ENCODE results near the gene MOV10. TPM values are rescaled to one million over a fixed set of nuclear protein-coding genes. Genes with fewer than 3 reads are reported as not detected.

Gene MOV10
- total RNA-seq, 3 donors from 2014 or later (not counting 1 experiment from before 2014, with no cell fraction given): 87.9 to 124 (median 119) TPM

DNA sequence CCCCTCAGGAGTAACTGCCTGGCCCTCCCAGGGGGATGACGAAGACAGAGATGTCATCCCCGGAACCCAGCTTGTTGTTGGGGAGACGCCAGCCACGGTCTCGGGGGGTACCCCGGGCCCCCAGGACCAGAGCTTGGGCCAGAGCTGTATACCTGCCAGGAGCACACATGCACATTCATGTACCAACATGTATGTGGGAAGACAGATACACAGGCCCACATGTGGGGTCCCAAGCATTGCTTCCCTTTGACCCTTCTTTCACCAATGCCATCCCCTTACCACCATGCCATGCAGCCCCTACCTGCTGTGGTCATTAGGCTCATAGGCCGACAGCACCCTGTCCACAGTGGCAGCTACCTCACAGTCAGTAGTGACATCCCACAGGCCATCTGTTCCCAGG is 35.7 kb downstream of the MOV10 start:
- no peak for ATAC-seq
- no peak for DNase-seq
- peaks cover 0 to 6% of the 10 kb centered on the region in 2 donors for H3K27me3 Mint-ChIP-seq (ENCODE audit: low read depth in 2 of 2)
- no peaks in the 10 kb centered on the region for H3K36me3 ChIP-seq (ENCODE audit: control insufficient read depth, insufficient read depth, low read length)
- H3K9me3 Mint-ChIP-seq: no peaks in the 10 kb centered on the region
- no peak overlapping the region for H3K4me3 Mint-ChIP-seq
- H3K27me3 ChIP-seq (ENCODE audit: control insufficient read depth, insufficient read depth, low read length): peaks cover 10% of the 10 kb centered on the region
- H3K4me3 ChIP-seq (ENCODE audit: low read length): no peak overlapping the region
- H3K9me3 ChIP-seq (ENCODE audit: control insufficient read depth, insufficient read depth, low read length): no peaks in the 10 kb centered on the region
- WGBS (ENCODE audit: insufficient coverage): 95% methylated on average over 7 of the region's 7 CpGs
- no peak overlapping the region for H3K27ac ChIP-seq (ENCODE audit: low read length)
- H3K27ac Mint-ChIP-seq: no peak overlapping the region
- TF ChIP-seq, protein P1, sequence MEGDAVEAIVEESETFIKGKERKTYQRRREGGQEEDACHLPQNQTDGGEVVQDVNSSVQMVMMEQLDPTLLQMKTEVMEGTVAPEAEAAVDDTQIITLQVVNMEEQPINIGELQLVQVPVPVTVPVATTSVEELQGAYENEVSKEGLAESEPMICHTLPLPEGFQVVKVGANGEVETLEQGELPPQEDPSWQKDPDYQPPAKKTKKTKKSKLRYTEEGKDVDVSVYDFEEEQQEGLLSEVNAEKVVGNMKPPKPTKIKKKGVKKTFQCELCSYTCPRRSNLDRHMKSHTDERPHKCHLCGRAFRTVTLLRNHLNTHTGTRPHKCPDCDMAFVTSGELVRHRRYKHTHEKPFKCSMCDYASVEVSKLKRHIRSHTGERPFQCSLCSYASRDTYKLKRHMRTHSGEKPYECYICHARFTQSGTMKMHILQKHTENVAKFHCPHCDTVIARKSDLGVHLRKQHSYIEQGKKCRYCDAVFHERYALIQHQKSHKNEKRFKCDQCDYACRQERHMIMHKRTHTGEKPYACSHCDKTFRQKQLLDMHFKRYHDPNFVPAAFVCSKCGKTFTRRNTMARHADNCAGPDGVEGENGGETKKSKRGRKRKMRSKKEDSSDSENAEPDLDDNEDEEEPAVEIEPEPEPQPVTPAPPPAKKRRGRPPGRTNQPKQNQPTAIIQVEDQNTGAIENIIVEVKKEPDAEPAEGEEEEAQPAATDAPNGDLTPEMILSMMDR (IDR thresholded peaks at IDR 0.05): no peak
- intact Hi-C loops (cut with micrococcal nuclease): loop anchor here (10.0 kb wide), 2 partner anchors 245 to 335 kb away; partner anchors contain the start of gene SLC16A1
- no peaks in the 10 kb centered on the region for H3K36me3 Mint-ChIP-seq
- peaks cover 37% of the 10 kb centered on the region for H3K4me1 ChIP-seq (ENCODE audit: control insufficient read depth, insufficient read depth, low read length)
- peaks cover 23 to 31% of the 10 kb centered on the region in 2 donors for H3K4me1 Mint-ChIP-seq

DNA sequence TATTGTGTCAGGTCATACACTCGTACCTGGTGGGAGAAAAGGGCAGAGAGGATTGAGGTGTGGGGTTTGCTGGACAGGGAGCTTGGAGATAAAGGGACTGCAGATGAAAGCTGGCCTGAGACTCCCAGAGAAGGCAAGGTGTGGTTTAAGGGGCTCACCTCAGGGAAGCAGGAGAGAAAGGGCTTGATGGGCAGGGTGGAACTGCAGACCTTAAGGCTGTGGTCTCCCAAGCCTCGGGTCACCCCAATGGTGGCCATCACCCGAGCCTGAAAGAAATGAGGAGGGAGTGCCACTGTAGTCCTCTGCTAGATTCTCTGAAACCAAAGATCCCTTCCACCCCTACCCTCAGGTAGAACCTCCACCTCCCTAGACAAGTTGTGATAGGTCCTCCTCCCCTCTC is 36.1 kb downstream of the MOV10 start:
- H3K27ac Mint-ChIP-seq: no peak overlapping the region
- peaks cover 22 to 31% of the 10 kb centered on the region in 2 donors for H3K4me1 Mint-ChIP-seq
- TF ChIP-seq, protein P1 (IDR thresholded peaks at IDR 0.05): no peak
- H3K27me3 Mint-ChIP-seq (ENCODE audit: low read depth in 2 of 2): peaks cover 0 to 6% of the 10 kb centered on the region in 2 donors
- Histone ChIP-seq H3K9me3 (ENCODE audit: control insufficient read depth, insufficient read depth, low read length) (no peaks in the 10 kb centered on the region), H3K4me1 (ENCODE audit: control insufficient read depth, insufficient read depth, low read length) (peaks cover 35% of the 10 kb centered on the region), H3K27ac (ENCODE audit: low read length) (no peak overlapping the region), H3K36me3 (ENCODE audit: control insufficient read depth, insufficient read depth, low read length) (no peaks in the 10 kb centered on the region), H3K27me3 (ENCODE audit: control insufficient read depth, insufficient read depth, low read length) (peaks cover 10% of the 10 kb centered on the region), H3K4me3 (ENCODE audit: low read length) (no peak overlapping the region)
- H3K4me3 Mint-ChIP-seq: no peak overlapping the region
- 93% methylated on average over 3 of the region's 3 CpGs for WGBS (ENCODE audit: insufficient coverage)
- DNase-seq: no peak
- no peak for ATAC-seq
- H3K9me3 Mint-ChIP-seq: no peaks in the 10 kb centered on the region
- intact Hi-C loops (cut with micrococcal nuclease): loop anchor here (10.0 kb wide), 2 partner anchors 244 to 334 kb away; partner anchors contain the start of gene SLC16A1
- no peaks in the 10 kb centered on the region for H3K36me3 Mint-ChIP-seq

DNA sequence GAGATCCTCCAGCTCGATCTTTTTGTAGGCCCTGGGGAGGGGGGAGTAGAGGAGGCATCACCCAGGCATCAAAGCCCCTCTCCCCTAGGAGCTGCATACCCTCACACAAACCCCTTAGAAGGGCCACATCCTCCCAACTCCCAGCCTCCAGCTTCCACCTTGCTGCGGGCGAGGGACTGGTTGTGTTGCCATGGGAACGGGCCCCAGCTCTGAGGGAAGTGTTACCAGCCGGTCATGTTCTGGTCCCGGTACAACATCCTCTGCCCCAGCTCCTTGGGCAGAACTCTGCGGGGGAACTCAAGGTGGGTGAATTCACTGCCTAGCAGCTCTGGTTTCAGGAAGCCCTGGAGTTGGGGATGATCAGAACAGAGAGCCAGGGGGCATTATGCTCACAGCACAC is 36.6 kb downstream of the MOV10 start:
- ATAC-seq (no peak), DNase-seq (no peak)
- Mint-ChIP-seq H3K27ac (no peak overlapping the region), H3K9me3 (no peaks in the 10 kb centered on the region), H3K4me1 (peaks cover 22 to 31% of the 10 kb centered on the region in 2 donors), H3K36me3 (no peaks in the 10 kb centered on the region), H3K4me3 (no peak overlapping the region), H3K27me3 (ENCODE audit: low read depth in 2 of 2) (peaks cover 0 to 6% of the 10 kb centered on the region in 2 donors)
- WGBS (ENCODE audit: insufficient coverage): 74% methylated on average over 6 of the region's 7 CpGs
- Histone ChIP-seq H3K36me3 (ENCODE audit: control insufficient read depth, insufficient read depth, low read length) (no peaks in the 10 kb centered on the region), H3K4me1 (ENCODE audit: control insufficient read depth, insufficient read depth, low read length) (peaks cover 35% of the 10 kb centered on the region), H3K9me3 (ENCODE audit: control insufficient read depth, insufficient read depth, low read length) (no peaks in the 10 kb centered on the region), H3K27ac (ENCODE audit: low read length) (no peak overlapping the region), H3K4me3 (ENCODE audit: low read length) (no peak overlapping the region), H3K27me3 (ENCODE audit: control insufficient read depth, insufficient read depth, low read length) (peaks cover 10% of the 10 kb centered on the region)
- intact Hi-C loops (cut with micrococcal nuclease): loop anchor here (10.0 kb wide), 2 partner anchors 244 to 334 kb away; partner anchors contain the start of gene SLC16A1
- TF ChIP-seq, protein P1 (IDR thresholded peaks at IDR 0.05): no peak

DNA sequence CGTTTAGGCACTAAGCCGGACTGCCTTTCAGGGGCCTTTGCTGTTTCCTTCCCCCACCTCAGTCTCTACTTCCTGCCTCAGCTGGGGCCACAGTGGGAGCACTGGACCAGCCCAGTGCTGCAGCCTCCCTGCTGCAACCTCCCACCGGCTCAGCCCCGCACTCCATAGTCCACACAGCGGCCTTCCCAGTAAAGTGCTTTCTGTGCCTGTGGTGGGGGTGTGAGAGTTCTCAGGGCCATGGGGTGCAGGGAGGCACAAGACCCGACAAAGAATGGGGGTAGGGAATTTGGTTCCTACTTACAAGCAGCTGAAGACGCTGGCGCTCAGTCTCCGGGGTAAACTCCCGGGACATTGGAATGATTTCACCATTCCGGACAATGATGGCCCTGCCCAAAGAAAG is 37.2 kb downstream of the MOV10 start:
- H3K27me3 Mint-ChIP-seq (ENCODE audit: low read depth in 2 of 2): peaks cover 0 to 6% of the 10 kb centered on the region in 2 donors
- 87% methylated on average over 11 of the region's 11 CpGs for WGBS (ENCODE audit: insufficient coverage)
- no peaks in the 10 kb centered on the region for H3K9me3 ChIP-seq (ENCODE audit: control insufficient read depth, insufficient read depth, low read length)

More for the DNA sequence above, 37.2 kb downstream of the MOV10 start:
- Histone ChIP-seq H3K4me3 (ENCODE audit: low read length) (no peak overlapping the region), H3K4me1 (ENCODE audit: control insufficient read depth, insufficient read depth, low read length) (peaks cover 34% of the 10 kb centered on the region), H3K36me3 (ENCODE audit: control insufficient read depth, insufficient read depth, low read length) (no peaks in the 10 kb centered on the region), H3K27me3 (ENCODE audit: control insufficient read depth, insufficient read depth, low read length) (peaks cover 10% of the 10 kb centered on the region), H3K27ac (ENCODE audit: low read length) (no peak overlapping the region)
- DNase-seq (no peak), ATAC-seq (no peak)
- H3K9me3 Mint-ChIP-seq: no peaks in the 10 kb centered on the region
- H3K4me1 Mint-ChIP-seq: peaks cover 24 to 31% of the 10 kb centered on the region in 2 donors
- no peak overlapping the region for H3K27ac Mint-ChIP-seq
- intact Hi-C loops (cut with micrococcal nuclease): loop anchor here (10.0 kb wide), 2 partner anchors 243 to 333 kb away; partner anchors contain the start of gene SLC16A1
- TF ChIP-seq, protein P1 (IDR thresholded peaks at IDR 0.05): no peak
- H3K36me3 Mint-ChIP-seq: no peaks in the 10 kb centered on the region
- H3K4me3 Mint-ChIP-seq: no peak overlapping the region

Data from natural killer cell (primary cell).